Measurements from ENCODE around the gene TMC8.

- TF ChIP-seq EP300 (IDR thresholded peaks at IDR 0.05) (no peak), NR3C1 (IDR thresholded peaks at IDR 0.05) (no peak), NFE2L2 (conservative IDR thresholded peaks at IDR 0.05; ENCODE audit: low read length) (no peak), JUNB (IDR thresholded peaks at IDR 0.05) (no peak), USF2 (IDR thresholded peaks at IDR 0.05) (no peak), POLR2A (IDR thresholded peaks at IDR 0.05; ENCODE audit: low read length) (no peak), POLR2AphosphoS2 (conservative IDR thresholded peaks at IDR 0.05; ENCODE audit: low read length) (no peak)
- TF ChIP-seq, protein P1, sequence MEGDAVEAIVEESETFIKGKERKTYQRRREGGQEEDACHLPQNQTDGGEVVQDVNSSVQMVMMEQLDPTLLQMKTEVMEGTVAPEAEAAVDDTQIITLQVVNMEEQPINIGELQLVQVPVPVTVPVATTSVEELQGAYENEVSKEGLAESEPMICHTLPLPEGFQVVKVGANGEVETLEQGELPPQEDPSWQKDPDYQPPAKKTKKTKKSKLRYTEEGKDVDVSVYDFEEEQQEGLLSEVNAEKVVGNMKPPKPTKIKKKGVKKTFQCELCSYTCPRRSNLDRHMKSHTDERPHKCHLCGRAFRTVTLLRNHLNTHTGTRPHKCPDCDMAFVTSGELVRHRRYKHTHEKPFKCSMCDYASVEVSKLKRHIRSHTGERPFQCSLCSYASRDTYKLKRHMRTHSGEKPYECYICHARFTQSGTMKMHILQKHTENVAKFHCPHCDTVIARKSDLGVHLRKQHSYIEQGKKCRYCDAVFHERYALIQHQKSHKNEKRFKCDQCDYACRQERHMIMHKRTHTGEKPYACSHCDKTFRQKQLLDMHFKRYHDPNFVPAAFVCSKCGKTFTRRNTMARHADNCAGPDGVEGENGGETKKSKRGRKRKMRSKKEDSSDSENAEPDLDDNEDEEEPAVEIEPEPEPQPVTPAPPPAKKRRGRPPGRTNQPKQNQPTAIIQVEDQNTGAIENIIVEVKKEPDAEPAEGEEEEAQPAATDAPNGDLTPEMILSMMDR (IDR thresholded peaks at IDR 0.05): no peak
Measured at GRCh38 chr17:78183916-78184315, 53.3 kb downstream of the TMC8 start.
